IPS-18c (cell line): ENCODE measurements around the gene WDFY3.

Experiments
- H3K4me3 ChIP-seq: 2 replicates; pipeline ENCODE4 v1.7.0; 2013; ENCODE audit warnings: low read depth, mild to moderate bottlenecking, low read length, moderate library complexity; ENCODE audit not compliant: insufficient read depth
- H3K9me3 ChIP-seq: one replicate; pipeline ENCODE4 v1.6.1; 2013; ENCODE audit warnings: mild to moderate bottlenecking, low read length, moderate library complexity; ENCODE audit not compliant: control insufficient read depth, insufficient read depth

The WDFY3 gene

DNA sequence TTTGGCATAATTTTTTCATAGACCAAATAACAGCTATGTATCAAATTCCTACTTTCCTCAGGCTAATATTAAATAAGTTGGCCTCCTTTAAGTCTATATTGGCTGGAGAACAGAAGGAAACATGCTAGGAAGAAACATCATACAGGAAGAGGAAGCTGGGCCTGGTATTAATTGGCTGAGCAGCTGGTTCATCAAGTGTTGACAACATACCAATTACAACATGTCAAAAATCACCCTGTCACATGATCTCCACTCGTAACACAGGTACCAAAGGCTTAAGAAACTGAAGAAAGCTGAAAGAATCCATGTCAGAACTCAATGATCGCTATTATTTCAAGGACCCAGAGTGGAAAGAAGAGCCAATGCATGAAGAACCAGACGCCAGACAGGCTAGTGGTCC lies 10.5 kb downstream of the WDFY3 start:
- H3K4me3 ChIP-seq = no peak overlapping the region
- no peaks in the 10 kb centered on the region for H3K9me3 ChIP-seq

DNA sequence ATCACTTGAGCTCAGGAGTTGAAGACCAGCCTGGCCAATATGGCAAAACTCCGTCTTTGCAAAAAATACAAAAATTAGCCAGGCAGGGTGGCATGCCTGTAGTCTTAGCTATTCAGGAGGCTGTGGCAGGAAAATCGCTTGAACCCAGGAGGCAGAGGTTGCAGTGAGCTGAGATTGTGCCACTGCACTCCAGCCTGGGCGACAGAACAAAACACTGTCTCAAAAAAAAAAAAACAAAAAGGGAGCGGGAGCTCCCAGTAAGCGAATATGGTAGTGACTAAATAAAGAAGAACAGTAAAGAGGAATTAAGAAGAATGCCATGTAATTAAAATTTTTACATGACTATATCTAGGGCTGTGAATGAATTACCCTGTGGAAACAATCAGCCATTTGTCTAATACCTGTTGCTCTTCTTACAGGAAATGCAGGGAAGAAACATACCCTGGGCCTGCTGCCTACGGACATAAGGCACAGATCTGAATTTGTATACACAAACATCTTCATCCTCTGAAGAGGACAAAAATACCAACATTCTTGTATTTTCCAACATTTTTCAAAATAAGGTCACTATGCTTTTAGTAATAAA lies 11.4 kb downstream of the WDFY3 start:
- no peak overlapping the region for H3K4me3 ChIP-seq
- H3K9me3 ChIP-seq = no peaks in the 10 kb centered on the region

GRCh38 chr4:84952776-84953175 lies 13.7 kb downstream of the WDFY3 start:
- H3K9me3 ChIP-seq = no peaks in the 10 kb centered on the region
- H3K4me3 ChIP-seq = no peak overlapping the region

GRCh38 chr4:84952004-84952403 lies 14.5 kb downstream of the WDFY3 start:
- no peaks in the 10 kb centered on the region for H3K9me3 ChIP-seq
- H3K4me3 ChIP-seq = no peak overlapping the region

- Histone ChIP-seq H3K4me3 (no peak overlapping the region), H3K9me3 (no peaks in the 10 kb centered on the region)
Measured at GRCh38 chr4:84948056-84948455, 18.4 kb downstream of the WDFY3 start.

DNA sequence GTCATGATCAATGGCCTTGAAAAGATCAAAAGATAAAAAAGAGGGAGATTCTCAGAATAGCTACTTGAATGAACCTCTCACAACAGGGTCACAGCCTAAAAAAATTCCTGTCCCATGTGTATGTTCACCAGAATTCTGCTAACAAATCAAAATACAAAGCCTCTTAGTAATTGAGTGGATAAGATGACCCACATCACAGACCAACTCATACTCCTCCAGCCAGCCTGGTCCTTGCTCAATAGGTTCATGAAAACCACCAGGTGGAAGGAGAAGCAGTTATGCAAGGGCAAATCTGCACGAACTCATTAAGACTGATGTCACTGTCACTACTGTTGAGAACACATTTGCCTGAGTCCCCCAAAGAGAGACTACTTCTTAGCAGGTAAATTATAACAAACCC lies 21.5 kb downstream of the WDFY3 start:
- H3K4me3 ChIP-seq = no peak overlapping the region
- H3K9me3 ChIP-seq = no peaks in the 10 kb centered on the region

DNA sequence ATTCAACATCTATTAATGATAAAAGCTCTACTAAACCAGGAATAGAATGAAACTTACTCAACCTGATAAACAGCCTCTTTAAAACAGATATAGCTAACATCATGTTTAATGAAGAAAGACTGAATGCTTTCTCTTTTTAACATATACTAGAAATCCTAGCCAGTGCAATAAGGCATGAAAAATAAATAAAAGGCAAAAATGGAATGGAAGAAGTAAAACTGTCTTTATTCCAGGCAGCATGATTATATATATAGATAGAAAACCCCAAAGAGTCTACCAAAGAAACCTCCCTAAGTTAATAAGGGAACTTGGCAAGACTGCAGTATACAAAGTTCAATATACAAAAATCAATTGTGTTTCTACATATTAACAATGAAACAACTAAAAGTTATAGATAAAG lies 25.5 kb downstream of the WDFY3 start:
- Histone ChIP-seq H3K9me3 (no peaks in the 10 kb centered on the region), H3K4me3 (no peak overlapping the region)

GRCh38 chr4:84939113-84939512 lies 27.4 kb downstream of the WDFY3 start:
- H3K9me3 ChIP-seq = no peaks in the 10 kb centered on the region

GRCh38 chr4:84938316-84938715 lies 28.2 kb downstream of the WDFY3 start:
- Histone ChIP-seq H3K9me3 (no peaks in the 10 kb centered on the region), H3K4me3 (no peak overlapping the region)

More at GRCh38 chr4:84939113-84939512, 27.4 kb downstream of the WDFY3 start:
- H3K4me3 ChIP-seq = no peak overlapping the region

DNA sequence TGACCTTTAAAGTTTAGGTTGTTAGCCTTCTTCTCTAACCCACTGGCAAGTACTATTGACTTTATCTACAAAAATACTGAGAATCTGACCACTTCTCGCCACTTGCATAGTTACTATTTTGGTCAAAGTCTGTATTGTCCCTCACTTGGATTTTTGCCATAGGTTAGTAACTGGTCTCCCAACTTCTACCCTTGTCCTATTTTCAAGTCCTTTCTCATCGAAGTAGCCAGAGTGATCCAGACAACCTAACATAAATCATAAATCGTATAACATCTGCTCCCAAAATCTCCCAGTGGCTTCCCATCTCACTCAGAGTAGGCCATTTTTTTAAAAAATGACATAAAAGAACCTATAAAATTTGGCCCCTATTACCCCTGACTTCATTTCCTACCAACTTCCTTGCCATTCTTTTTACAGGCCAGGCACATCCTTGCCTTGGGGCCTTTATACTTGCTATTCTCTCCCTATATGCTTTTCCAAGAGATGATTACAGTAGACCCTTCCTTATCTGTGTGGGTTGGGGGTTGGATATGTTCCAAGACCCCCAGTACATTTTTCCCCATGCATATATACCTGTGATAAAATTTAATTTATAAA lies 29.0 kb downstream of the WDFY3 start:
- H3K9me3 ChIP-seq = no peaks in the 10 kb centered on the region

DNA sequence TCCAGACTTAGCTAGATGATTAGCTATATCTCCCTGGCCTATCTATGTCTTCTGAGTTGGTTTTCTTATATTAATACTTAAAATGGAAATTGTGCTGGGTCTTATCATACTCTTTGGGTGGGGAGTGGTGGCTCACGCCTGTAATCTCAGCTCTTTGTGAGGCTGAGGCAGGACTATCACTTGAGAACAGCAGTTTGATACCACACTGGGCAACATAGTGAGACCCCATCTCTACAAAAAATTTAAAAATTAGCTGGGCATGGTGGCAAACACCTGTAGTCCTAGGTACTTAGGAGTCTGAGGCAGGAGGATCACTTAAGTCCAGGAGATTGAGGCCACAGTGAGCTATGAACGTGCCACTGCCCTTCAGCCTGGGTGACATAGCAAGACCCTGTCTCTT lies 30.4 kb downstream of the WDFY3 start:
- no peaks in the 10 kb centered on the region for H3K9me3 ChIP-seq
- no peak overlapping the region for H3K4me3 ChIP-seq

More for the DNA sequence above, 29.0 kb downstream of the WDFY3 start:
- H3K4me3 ChIP-seq = no peak overlapping the region

- no peaks in the 10 kb centered on the region for H3K9me3 ChIP-seq
- H3K4me3 ChIP-seq = no peak overlapping the region
Measured at GRCh38 chr4:84932462-84932861, 34.0 kb downstream of the WDFY3 start.

- H3K9me3 ChIP-seq = no peaks in the 10 kb centered on the region
- H3K4me3 ChIP-seq = no peak overlapping the region
Measured at GRCh38 chr4:84931961-84932360, 34.5 kb downstream of the WDFY3 start.

GRCh38 chr4:84931274-84931673 lies 35.2 kb downstream of the WDFY3 start:
- Histone ChIP-seq H3K9me3 (no peaks in the 10 kb centered on the region), H3K4me3 (no peak overlapping the region)

GRCh38 chr4:84928089-84928488 lies 38.4 kb downstream of the WDFY3 start:
- Histone ChIP-seq H3K9me3 (no peaks in the 10 kb centered on the region), H3K4me3 (no peak overlapping the region)

GRCh38 chr4:84927428-84927827 lies 39.1 kb downstream of the WDFY3 start:
- Histone ChIP-seq H3K9me3 (no peaks in the 10 kb centered on the region), H3K4me3 (no peak overlapping the region)

DNA sequence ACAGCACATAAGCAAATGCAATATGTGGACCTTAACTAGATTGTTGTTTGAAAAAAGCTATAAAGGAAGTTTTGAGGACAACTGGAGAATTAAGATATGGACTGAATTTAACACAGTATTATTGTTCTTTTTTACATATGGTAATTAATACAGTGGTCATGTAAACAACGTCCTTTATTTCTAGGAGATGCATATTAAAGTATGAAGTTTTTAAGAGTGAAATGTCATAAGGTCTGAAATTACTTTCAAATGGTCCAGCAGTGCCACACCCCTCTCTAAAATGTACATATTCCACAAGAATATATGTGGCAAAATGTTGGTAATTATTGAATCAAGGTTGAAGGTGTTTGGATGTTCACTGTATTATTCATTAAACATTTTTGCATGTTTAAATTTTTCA lies 40.9 kb downstream of the WDFY3 start:
- no peaks in the 10 kb centered on the region for H3K9me3 ChIP-seq
- H3K4me3 ChIP-seq = no peak overlapping the region

GRCh38 chr4:84924434-84924833 lies 42.1 kb downstream of the WDFY3 start:
- H3K9me3 ChIP-seq = no peaks in the 10 kb centered on the region
- H3K4me3 ChIP-seq = no peak overlapping the region

DNA sequence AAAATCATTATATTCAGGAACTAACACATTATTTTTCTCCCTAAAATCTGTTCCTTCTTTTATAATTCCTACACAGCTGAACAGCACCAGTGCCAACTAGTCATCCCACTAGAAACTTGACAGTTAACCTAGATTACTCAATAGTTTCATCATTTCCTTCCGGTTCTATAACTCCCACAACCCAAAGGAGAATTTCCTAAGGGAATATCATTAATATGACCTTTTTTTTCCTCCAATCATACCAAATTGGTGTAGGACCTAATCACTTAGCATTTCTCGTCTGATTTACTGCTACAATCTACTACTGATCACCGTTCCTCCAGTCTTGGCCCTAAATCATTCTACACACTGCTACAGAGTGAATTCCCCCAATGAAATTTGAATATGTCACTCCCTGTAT lies 45.9 kb downstream of the WDFY3 start:
- no peaks in the 10 kb centered on the region for H3K9me3 ChIP-seq
- no peak overlapping the region for H3K4me3 ChIP-seq
